Endothelial cell of umbilical vein (primary cell): ENCODE measurements around the gene SCARF1. TPM values are rescaled to one million over a fixed set of nuclear protein-coding genes. Genes with fewer than 3 reads are reported as not detected.

ENCODE experiments used
- BruUV-seq: library from RNA; stranded (reverse); fragments of 400-500 nt; replicated peaks from 2 replicates; lab custom pipeline; 2021; lab: Mats Ljungman, UMichigan
- CTCF ChIA-PET: fragments of 300-600, 350-600 bp; sonication (Branson Sonifier 250); formaldehyde crosslinking; loops from one replicate; lab custom pipeline; 2021; ENCODE audit warnings: antibody characterized with exemption, inconsistent platforms; lab: Charles Lee
- POLR2A ChIA-PET: fragments of 300-600, 350-600 bp; sonication (Branson Sonifier 250); formaldehyde crosslinking; loops from one replicate; lab custom pipeline; 2021; ENCODE audit warnings: antibody characterized with exemption, inconsistent platforms; lab: Charles Lee
- DNase-seq: peaks from one replicate; pipeline ENCODE4 v3.0.0-alpha.2; 2011; ENCODE audit warnings: low read depth, low spot score
- FAIRE-seq: peaks from 2 replicates; lab custom pipeline; 2011; peaks lifted over from hg19 to GRCh38; lab: Jason Lieb, UNC
- H2AFZ ChIP-seq: 2 replicates; pipeline ENCODE4 v1.6.0; 2012; ENCODE audit warnings: low read depth, low read length, control low read depth, inconsistent platforms
- H3K27ac ChIP-seq: 2 replicates; pipeline ENCODE4 v1.5.1; 2011; ENCODE audit warnings: low read depth, mild to moderate bottlenecking, control low read depth, low read length, moderate library complexity; ENCODE audit not compliant: insufficient read depth
- H3K27me3 ChIP-seq, 2 experiments: 2 replicates each; pipeline versions ENCODE4 v1.6.0 to v1.6.1; 2011; ENCODE audit warnings: low read length in 2 of 2, mixed read lengths in 1 of 2; ENCODE audit not compliant: control insufficient read depth in 2 of 2, insufficient read depth in 2 of 2
- H3K36me3 ChIP-seq, 2 experiments: 2 replicates in 1 of 2; 3 replicates in 1 of 2; pipeline ENCODE4 v1.5.1; 2011; ENCODE audit warnings: low read length in 2 of 2, mild to moderate bottlenecking in 1 of 2, moderate library complexity in 1 of 2; ENCODE audit not compliant: control insufficient read depth in 2 of 2, insufficient read depth in 2 of 2; ENCODE audit errors: extremely low read depth in 1 of 2
- H3K4me1 ChIP-seq: 3 replicates; pipeline ENCODE4 v1.5.1; 2011; ENCODE audit warnings: mild to moderate bottlenecking, low read length; ENCODE audit not compliant: control insufficient read depth, insufficient read depth; ENCODE audit errors: extremely low read depth
- H3K4me2 ChIP-seq: 2 replicates; pipeline ENCODE4 v1.6.1; 2011; ENCODE audit warnings: low read length, control low read depth, mixed read lengths; ENCODE audit not compliant: insufficient read depth
- H3K4me3 ChIP-seq, 3 experiments: fragments of 200-600 bp in 1 of 3; sonication (generic), shearing (Covaris generic) in 1 of 3; replicated peaks in 1 of 3; 2 replicates each; pipeline ENCODE4 v1.5.1; 2011 to 2016; ENCODE audit warnings: control low read depth in 3 of 3, low read length in 3 of 3, mild to moderate bottlenecking in 2 of 3, inconsistent platforms in 1 of 3, low read depth in 1 of 3, moderate library complexity in 1 of 3; ENCODE audit not compliant: insufficient read depth in 1 of 3
- H3K79me2 ChIP-seq: 2 replicates; pipeline ENCODE4 v1.6.0; 2012; ENCODE audit warnings: low read length, inconsistent platforms; ENCODE audit not compliant: control insufficient read depth, insufficient read depth
- H3K9ac ChIP-seq: replicated peaks from 2 replicates; pipeline ENCODE3; 2011; ENCODE audit warnings: low read length, control low read depth; ENCODE audit not compliant: insufficient read depth; ENCODE audit errors: extremely low read depth
- H3K9me1 ChIP-seq: replicated peaks from 3 replicates; pipeline ENCODE4 v1.6.0; 2011; ENCODE audit warnings: mild to moderate bottlenecking, low read length; ENCODE audit not compliant: control insufficient read depth, insufficient read depth; ENCODE audit errors: extremely low read depth
- H3K9me3 ChIP-seq: replicated peaks from 2 replicates; pipeline ENCODE4 v1.5.1; 2012; ENCODE audit warnings: low read length, inconsistent platforms; ENCODE audit not compliant: control insufficient read depth, insufficient read depth
- H4K20me1 ChIP-seq: replicated peaks from 2 replicates; pipeline ENCODE3; 2011; ENCODE audit warnings: mild to moderate bottlenecking, low read length; ENCODE audit not compliant: control insufficient read depth, insufficient read depth; ENCODE audit errors: extremely low read depth
- CTCF ChIP-seq, 2 donors: IDR thresholded peaks; 1 replicate in 1 of 2; 2 replicates in 1 of 2; pipeline ENCODE4 v1.5.1; 2011; ENCODE audit warnings: low read length in 2 of 2, mild to moderate bottlenecking in 2 of 2, moderate library complexity in 2 of 2, control low read depth in 1 of 2, inconsistent platforms in 1 of 2, low read depth in 1 of 2; ENCODE audit not compliant: insufficient read depth in 1 of 2; ENCODE audit errors: extremely low read depth in 1 of 2
- EZH2 ChIP-seq: IDR thresholded peaks from 2 replicates; pipeline ENCODE4 v1.6.1; 2012; ENCODE audit warnings: borderline replicate concordance, low read depth, mild to moderate bottlenecking, moderate library complexity, low read length, inconsistent platforms; ENCODE audit not compliant: severe bottlenecking
- FOS ChIP-seq: IDR thresholded peaks from 2 replicates; pipeline ENCODE4 v1.6.1; 2011; ENCODE audit warnings: mild to moderate bottlenecking, low read length, moderate library complexity, borderline replicate concordance; ENCODE audit not compliant: insufficient read depth
- GATA2 ChIP-seq: IDR thresholded peaks from 2 replicates; pipeline ENCODE4 v1.7.0; 2011; ENCODE audit warnings: low read depth, mild to moderate bottlenecking, moderate library complexity, mixed read lengths, low read length; ENCODE audit not compliant: insufficient read length, insufficient read depth
- JUN ChIP-seq: IDR thresholded peaks from 2 replicates; pipeline ENCODE4 v1.6.1; 2011; ENCODE audit warnings: borderline replicate concordance, low read depth; ENCODE audit not compliant: insufficient read length, insufficient read depth
- MAX ChIP-seq: IDR thresholded peaks from 2 replicates; pipeline ENCODE4 v1.6.1; 2011; ENCODE audit not compliant: insufficient read depth, insufficient read length
- MYC ChIP-seq: IDR thresholded peaks from one replicate; pipeline ENCODE4 v1.6.1; 2011; ENCODE audit warnings: mild to moderate bottlenecking, low read depth, low read length
- POLR2A ChIP-seq: IDR thresholded peaks from 2 replicates; pipeline ENCODE4 v1.6.1; 2012; ENCODE audit warnings: low read depth, mild to moderate bottlenecking, control low read depth, low read length
- POLR2AphosphoS5 ChIP-seq: IDR thresholded peaks from 2 replicates; pipeline ENCODE4 v1.6.1; 2012; ENCODE audit warnings: low read depth, mild to moderate bottlenecking, control low read depth, low read length, moderate library complexity; ENCODE audit not compliant: insufficient read depth
- dilution Hi-C: fragments of 300-500 bp; cut with MboI; formaldehyde crosslinking; loops from one replicate; pipeline ENCODE4 v1.15.0; 2019; ENCODE audit warnings: low sequenced_read_pairs; ENCODE audit not compliant: extremely low pct_ligation_motif_present
- intact Hi-C: fragments of 100-400 bp; cut with micrococcal nuclease; formaldehyde crosslinking; loops from one replicate; pipeline ENCODE4 v1.10.0; 2022
- polyA plus RNA-seq, 4 experiments: library from polyadenylated mRNA; depleted of rRNA in 3 of 4; stranded (reverse) in 3 of 4; unstranded in 1 of 4; fragments of >200 nt; gene quantifications; 2 replicates each; pipeline versions ENCODE4 v1.2.1 to v1.2.3, GENCODE V29; 2011 to 2012; ENCODE audit warnings: missing spikeins in 1 of 4
- total RNA-seq: library from RNA; stranded (reverse); gene quantifications from 2 replicates; pipeline ENCODE4 v1.2.3, GENCODE V29; 2021

SCARF1 gene
- total and polyA plus RNA-seq, 2 donors (not counting 3 experiments of a cell fraction or from before 2014, with no cell fraction given) = 52.8 to 93.7 TPM

- TF ChIP-seq GATA2 = no peak
- TF ChIP-seq JUN = no peak
- TF ChIP-seq EZH2 = no peak
- no peak for TF ChIP-seq POLR2A
- TF ChIP-seq MAX = no peak
- TF ChIP-seq MYC = no peak
- TF ChIP-seq POLR2AphosphoS5 = no peak
- TF ChIP-seq CTCF (IDR thresholded peaks at IDR 0.05; ENCODE audit: extremely low read depth in 1 of 2, insufficient read depth in 1 of 2, low read depth in 1 of 2, low read length in 2 of 2) = no peak
- TF ChIP-seq FOS = no peak
- no peak for FAIRE-seq
- no TSS peak for BruUV-seq
- intact Hi-C loops (no loop called here), dilution Hi-C loops (no loop called here)
- Histone ChIP-seq H3K9me1 (no peaks in the 10 kb centered on the region), H3K79me2 (no peaks in the 10 kb centered on the region), H4K20me1 (no peaks in the 10 kb centered on the region), H3K4me2 (no peak overlapping the region), H3K9ac (no peak overlapping the region), H3K36me3 (peaks cover 0 to 5% of the 10 kb centered on the region in 2 experiments), H3K4me1 (peaks cover 25% of the 10 kb centered on the region), H3K27me3 (no peaks in the 10 kb centered on the region), H3K9me3 (no peaks in the 10 kb centered on the region), H3K4me3 (no peak overlapping the region), H3K27ac (no peak overlapping the region), H2AFZ (no peak overlapping the region)
- CTCF ChIA-PET = interaction anchor here (2.3 kb wide), 1 partner anchor 46 kb away, joined by 10 read pairs; no protein-coding TSS in a partner anchor
- POLR2A ChIA-PET = no interaction called here
- no peak for DNase-seq
Measured at GRCh38 chr17:1620486-1620885, 25.0 kb downstream of the SCARF1 start.
